DND-41 (cell line): ENCODE results near the gene ARPIN.
"Not testable (repeated sequence)": the region's sequence is repeated elsewhere in the genome, so short reads cannot be mapped to it uniquely, and the experiment has no call there.

Experiments used
- CTCF ChIP-seq: IDR thresholded peaks from 2 replicates; pipeline ENCODE4 v1.5.1; 2012; ENCODE audit warnings: borderline replicate concordance, low read length, moderate library complexity, mild to moderate bottlenecking; ENCODE audit not compliant: poor library complexity, severe bottlenecking; ENCODE audit errors: extremely low read depth
- EZH2 ChIP-seq: IDR thresholded peaks from 3 replicates; pipeline ENCODE4 v1.6.1; 2012; ENCODE audit warnings: borderline replicate concordance, low read depth, mild to moderate bottlenecking, moderate library complexity, low read length, inconsistent platforms; ENCODE audit not compliant: severe bottlenecking

GRCh38 chr15:89955449-89955998, 42.8 kb upstream of the ARPIN start:
- TF ChIP-seq CTCF, EZH2: not testable (repeated sequence)
